ENCODE data around the gene MAMDC4. TPM values are rescaled to one million over a fixed set of nuclear protein-coding genes. Genes with fewer than 3 reads are reported as not detected.

MAMDC4 gene
- total and polyA plus RNA-seq, 2 of the 13 experiments (the other 11 are each of a cell fraction or from before 2014, with no cell fraction given), result 6.0 to 6.8 TPM

DNA sequence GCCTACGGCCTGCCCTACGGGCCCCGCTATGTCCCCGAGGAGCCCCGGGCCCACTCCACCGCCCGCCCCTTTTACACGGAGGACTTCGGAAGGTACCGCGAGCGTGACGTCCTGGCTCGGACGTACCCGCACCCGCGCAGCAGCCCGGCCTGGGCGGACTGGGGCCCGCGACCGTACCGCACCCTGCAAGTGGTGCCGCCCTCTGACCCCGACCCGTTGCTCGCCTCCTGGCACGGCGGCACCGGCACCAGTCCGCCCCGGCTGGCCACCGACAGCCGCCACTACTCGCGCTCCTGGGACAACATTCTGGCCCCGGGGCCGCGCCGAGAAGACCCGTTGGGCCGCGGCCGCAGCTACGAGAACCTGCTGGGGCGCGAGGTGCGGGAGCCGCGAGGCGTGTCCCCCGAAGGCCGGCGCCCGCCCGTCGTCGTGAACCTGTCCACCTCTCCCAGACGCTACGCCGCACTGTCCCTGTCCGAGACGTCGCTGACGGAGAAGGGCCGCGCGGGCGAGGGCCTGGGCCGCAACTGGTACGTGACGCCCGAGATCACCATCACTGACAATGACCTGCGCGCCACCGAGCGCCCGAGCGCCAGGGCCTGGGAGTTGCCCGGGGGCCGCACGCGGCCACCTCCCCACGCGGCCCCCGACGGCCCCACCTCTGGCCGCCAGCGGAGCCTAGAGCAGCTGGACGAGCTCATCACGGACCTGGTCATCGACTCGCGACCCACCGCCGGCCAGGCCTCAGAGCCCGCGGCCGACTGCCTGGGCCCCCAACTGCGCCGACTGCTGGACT lies 6.5 kb upstream of the MAMDC4 start (continued):
- TF ChIP-seq EZH2 (conservative IDR thresholded peaks at IDR 0.05; ENCODE audit: low read depth, low read length), result no peak
- no peak for TF ChIP-seq SPEN (CRISPR knock-in tag; IDR thresholded peaks at IDR 0.05; ENCODE audit: low read depth)
- no peak for TF ChIP-seq SAP130 (CRISPR knock-in tag; IDR thresholded peaks at IDR 0.05; ENCODE audit: low read depth)
- 0 out of 2 replicates have a peak, but pooled peaks have one; percentile 43 for TF ChIP-seq ZNF326 (CRISPR knock-in tag; IDR thresholded peaks at IDR 0.05; ENCODE audit: borderline replicate concordance)
- no peak for TF ChIP-seq NCOA1 (CRISPR knock-in tag; IDR thresholded peaks at IDR 0.05)
- TF ChIP-seq, protein P1, sequence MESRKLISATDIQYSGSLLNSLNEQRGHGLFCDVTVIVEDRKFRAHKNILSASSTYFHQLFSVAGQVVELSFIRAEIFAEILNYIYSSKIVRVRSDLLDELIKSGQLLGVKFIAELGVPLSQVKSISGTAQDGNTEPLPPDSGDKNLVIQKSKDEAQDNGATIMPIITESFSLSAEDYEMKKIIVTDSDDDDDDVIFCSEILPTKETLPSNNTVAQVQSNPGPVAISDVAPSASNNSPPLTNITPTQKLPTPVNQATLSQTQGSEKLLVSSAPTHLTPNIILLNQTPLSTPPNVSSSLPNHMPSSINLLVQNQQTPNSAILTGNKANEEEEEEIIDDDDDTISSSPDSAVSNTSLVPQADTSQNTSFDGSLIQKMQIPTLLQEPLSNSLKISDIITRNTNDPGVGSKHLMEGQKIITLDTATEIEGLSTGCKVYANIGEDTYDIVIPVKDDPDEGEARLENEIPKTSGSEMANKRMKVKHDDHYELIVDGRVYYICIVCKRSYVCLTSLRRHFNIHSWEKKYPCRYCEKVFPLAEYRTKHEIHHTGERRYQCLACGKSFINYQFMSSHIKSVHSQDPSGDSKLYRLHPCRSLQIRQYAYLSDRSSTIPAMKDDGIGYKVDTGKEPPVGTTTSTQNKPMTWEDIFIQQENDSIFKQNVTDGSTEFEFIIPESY (CRISPR knock-in tag; IDR thresholded peaks at IDR 0.05), result peak; percentile 48; the same call in 1 of the 2 replicates

DNA sequence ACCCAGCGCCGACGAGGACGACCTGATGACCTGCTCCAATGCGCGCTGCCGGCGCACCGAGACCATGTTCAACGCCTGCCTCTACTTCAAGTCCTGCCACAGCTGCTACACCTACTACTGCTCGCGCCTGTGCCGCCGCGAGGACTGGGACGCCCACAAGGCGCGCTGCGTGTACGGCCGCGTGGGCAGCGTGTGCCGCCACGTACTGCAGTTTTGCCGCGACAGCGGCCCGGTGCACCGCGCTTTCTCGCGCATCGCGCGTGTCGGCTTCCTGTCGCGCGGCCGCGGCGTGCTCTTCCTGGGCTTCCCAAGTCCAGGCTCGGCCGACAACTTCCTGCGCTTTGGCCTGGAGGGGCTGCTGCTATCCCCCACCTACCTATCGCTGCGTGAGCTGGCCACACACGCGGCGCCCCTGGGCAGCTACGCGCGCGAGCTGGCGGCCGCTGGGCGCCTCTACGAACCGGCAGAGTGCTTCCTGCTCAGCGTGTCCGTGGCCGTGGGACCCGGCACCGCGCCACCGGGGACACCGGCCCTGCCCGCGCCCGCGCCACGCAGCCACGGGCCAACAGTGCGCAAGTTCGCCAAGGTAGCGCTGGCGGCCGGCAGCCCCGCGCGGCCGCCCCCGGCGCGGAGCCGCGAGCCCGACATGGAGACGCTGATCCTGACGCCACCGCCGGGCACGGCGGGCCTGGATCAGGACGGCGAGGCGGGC lies 5.6 kb upstream of the MAMDC4 start:
- no peaks in the 10 kb centered on the region; a peak in 1 of 5 replicates for H3K27me3 ChIP-seq (ENCODE audit: control insufficient read depth in 1 of 2, insufficient read depth in 2 of 2, low read length in 2 of 2)
- H2AFZ ChIP-seq (ENCODE audit: low read length), result no peak overlapping the region
- no peak overlapping the region for H3K9ac ChIP-seq (ENCODE audit: insufficient read depth, low read depth, low read length)
- peaks cover 17% of the 10 kb centered on the region for H3K79me2 ChIP-seq (ENCODE audit: insufficient read depth, low read length)
- BruUV-seq (replicated peaks), result no TSS peak
- 98% methylated on average over 77 of the region's 98 CpGs for WGBS (ENCODE audit: low lambda C conversion rate)
- FAIRE-seq (no peak), DNase-seq (ENCODE audit: low spot score) (no peak), ATAC-seq (no peak)
- peaks cover 36% of the 10 kb centered on the region for H3K4me1 ChIP-seq (ENCODE audit: insufficient read depth, low read length)
- H3K27ac ChIP-seq (ENCODE audit: extremely low read length, insufficient read depth, low read length), result no peak overlapping the region
- intact Hi-C loops (cut with micrococcal nuclease; ENCODE audit: unreplicated experiment), result loop anchor here (5.0 kb wide), 2 partner anchors 36 to 59 kb away; no protein-coding TSS in a partner anchor
- peaks cover 10 to 17% of the 10 kb centered on the region in 2 experiments for H3K36me3 ChIP-seq (replicated peaks in 1 of 2; ENCODE audit: control insufficient read depth in 1 of 2, insufficient read depth in 2 of 2, low read length in 2 of 2)
- H3K4me3 ChIP-seq (replicated peaks in 1 of 3; ENCODE audit: insufficient read depth in 1 of 3, low read depth in 2 of 3, low read length in 3 of 3), result no peak overlapping the region
- peaks cover 9% of the 10 kb centered on the region; the same call in 1 of the 2 replicates for H4K20me1 ChIP-seq (ENCODE audit: insufficient read depth, low read length)
- H3K9me3 ChIP-seq (ENCODE audit: low read length), result no peaks in the 10 kb centered on the region
- in situ Hi-C loops (cut with HindIII; ENCODE audit: extremely low pct_ligation_motif_present, low pct_unique_long_range_greater_than_20kb), result loop anchor here (10.0 kb wide), 1 partner anchor 188 kb away; the partner anchor contains the start of gene FUT7
- ChIA-PET POLR2A (interaction anchor here (1.0 to 2.3 kb wide), 7 partner anchors 10 to 145 kb away, joined by 3 to 45 read pairs (median 8); partner anchors contain the start of genes TMEM141 and TRAF2), CTCF (ENCODE audit: low intra/inter-chr PET ratio, low total read pairs) (no interaction called here)
- H3K4me2 ChIP-seq (ENCODE audit: low read depth, low read length), result no peak overlapping the region
- no peak for TF ChIP-seq ISL2 (CRISPR knock-in tag; IDR thresholded peaks at IDR 0.05)
- peak; percentile 93 for TF ChIP-seq AGO1 (IDR thresholded peaks at IDR 0.05; ENCODE audit: low read depth, low read length, poor library complexity, severe bottlenecking)
- no peak for TF ChIP-seq SAFB2 (CRISPR knock-in tag; IDR thresholded peaks at IDR 0.05; ENCODE audit: borderline replicate concordance, low read depth)
- no peak for TF ChIP-seq ZNF460 (CRISPR knock-in tag; IDR thresholded peaks at IDR 0.05; ENCODE audit: borderline replicate concordance)
- no peak for TF ChIP-seq ZFP1 (CRISPR knock-in tag; IDR thresholded peaks at IDR 0.05)
- TF ChIP-seq RBFOX2 (IDR thresholded peaks at IDR 0.05; ENCODE audit: low read depth, low read length), result 0 out of 2 replicates have a peak, but pooled peaks have one; percentile 18
- TF ChIP-seq, protein P2, sequence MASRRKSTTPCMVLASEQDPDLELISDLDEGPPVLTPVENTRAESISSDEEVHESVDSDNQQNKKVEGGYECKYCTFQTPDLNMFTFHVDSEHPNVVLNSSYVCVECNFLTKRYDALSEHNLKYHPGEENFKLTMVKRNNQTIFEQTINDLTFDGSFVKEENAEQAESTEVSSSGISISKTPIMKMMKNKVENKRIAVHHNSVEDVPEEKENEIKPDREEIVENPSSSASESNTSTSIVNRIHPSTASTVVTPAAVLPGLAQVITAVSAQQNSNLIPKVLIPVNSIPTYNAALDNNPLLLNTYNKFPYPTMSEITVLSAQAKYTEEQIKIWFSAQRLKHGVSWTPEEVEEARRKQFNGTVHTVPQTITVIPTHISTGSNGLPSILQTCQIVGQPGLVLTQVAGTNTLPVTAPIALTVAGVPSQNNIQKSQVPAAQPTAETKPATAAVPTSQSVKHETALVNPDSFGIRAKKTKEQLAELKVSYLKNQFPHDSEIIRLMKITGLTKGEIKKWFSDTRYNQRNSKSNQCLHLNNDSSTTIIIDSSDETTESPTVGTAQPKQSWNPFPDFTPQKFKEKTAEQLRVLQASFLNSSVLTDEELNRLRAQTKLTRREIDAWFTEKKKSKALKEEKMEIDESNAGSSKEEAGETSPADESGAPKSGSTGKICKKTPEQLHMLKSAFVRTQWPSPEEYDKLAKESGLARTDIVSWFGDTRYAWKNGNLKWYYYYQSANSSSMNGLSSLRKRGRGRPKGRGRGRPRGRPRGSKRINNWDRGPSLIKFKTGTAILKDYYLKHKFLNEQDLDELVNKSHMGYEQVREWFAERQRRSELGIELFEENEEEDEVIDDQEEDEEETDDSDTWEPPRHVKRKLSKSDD (CRISPR knock-in tag; IDR thresholded peaks at IDR 0.05; ENCODE audit: low read depth), result peak; percentile 40; the same call in 1 of the 2 replicates
- no peak for TF ChIP-seq ZNF709 (CRISPR knock-in tag; IDR thresholded peaks at IDR 0.05)
- no peak for TF ChIP-seq ZNF136 (CRISPR knock-in tag; IDR thresholded peaks at IDR 0.05; ENCODE audit: low read depth)
- TF ChIP-seq ZNF484 (CRISPR knock-in tag; IDR thresholded peaks at IDR 0.05; ENCODE audit: borderline replicate concordance, low read depth), result no peak
